ENCODE data around the gene DHX32.
"Not testable (repeated sequence)": the region's sequence is repeated elsewhere in the genome, so short reads cannot be mapped to it uniquely, and the experiment has no call there.

GRCh38 chr10:125889441-125889840, 8.3 kb upstream of the DHX32 start:
- TF ChIP-seq CTCF, POLR2AphosphoS5, EP300 (IDR thresholded peaks at IDR 0.05): not testable (repeated sequence)

Data from suprapubic skin (tissue), 4 donors.